HG03280 (cell line): ENCODE measurements around the gene PRKAA1.
"Not testable (repeated sequence)": the region's sequence is repeated elsewhere in the genome, so short reads cannot be mapped to it uniquely, and the experiment has no call there.

Experiments used
- ATAC-seq: cut with Tn5 transposase; IDR thresholded peaks from one replicate; pipeline ENCODE4 v1.9.1; 2021; ENCODE audit warnings: mild to moderate bottlenecking, moderate library complexity; ENCODE audit not compliant: unreplicated experiment

The PRKAA1 gene

DNA sequence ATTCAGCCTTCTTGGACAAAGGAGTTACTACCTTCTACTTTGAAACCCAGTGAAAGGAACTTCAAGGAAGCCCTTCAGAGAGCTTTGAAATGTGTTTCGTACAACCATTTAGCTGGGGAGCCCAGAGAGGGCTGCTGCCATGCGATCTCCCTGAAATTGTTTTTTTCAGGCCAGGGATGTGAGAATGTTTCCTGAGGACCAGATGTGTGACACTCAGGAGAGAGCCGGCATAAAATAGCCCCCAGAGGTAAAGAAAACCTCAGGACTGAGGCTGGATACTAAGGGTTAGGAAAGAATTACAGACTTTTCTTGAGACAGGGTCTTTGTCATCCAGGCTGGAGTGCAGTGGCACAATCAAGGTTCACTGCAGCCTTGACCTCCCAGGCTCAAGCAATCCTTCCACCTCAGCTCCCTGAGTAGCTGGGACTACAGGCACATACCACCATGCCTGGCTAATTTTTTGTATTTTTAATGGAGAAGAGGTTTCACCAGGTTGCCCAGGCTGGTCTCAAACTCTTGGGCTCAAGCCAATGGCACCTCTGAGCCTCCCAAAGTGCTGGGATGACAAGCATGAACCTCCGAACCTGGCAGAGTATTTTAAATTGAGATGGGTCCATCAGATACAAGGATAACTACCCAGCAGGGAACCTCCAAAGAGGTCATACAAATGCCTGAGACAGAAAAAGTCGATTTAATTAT lies 28.5 kb upstream of the PRKAA1 start:
- ATAC-seq, result no peak

DNA sequence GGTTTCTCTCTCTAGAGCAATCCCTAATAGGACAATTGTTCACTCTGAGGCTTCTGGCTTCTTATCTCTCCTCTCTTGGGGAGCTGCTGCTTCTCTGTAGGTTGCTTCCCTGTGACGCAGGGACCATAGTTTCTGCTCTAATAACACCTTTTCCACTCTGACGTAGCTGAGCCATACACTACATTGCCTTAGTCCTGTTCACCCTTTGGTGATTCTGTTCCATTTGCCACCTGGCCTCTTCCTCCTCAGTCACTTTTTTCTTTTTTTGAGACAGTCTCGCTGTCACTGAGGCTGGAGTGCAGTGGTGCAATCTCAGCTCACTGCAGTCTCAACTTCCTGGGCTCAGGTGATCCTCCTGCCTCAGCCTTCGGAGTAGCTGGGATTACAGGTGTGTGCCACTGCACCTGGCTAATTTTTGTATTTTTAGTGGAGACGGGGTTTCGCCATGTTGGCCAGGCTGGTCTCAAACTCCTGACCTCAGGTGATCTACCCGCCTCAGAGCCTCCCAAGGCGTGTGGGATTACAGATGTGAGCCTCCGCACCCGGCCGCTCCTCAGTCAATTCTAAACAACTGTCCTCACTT lies 27.4 kb upstream of the PRKAA1 start:
- ATAC-seq, result not testable (repeated sequence)

DNA sequence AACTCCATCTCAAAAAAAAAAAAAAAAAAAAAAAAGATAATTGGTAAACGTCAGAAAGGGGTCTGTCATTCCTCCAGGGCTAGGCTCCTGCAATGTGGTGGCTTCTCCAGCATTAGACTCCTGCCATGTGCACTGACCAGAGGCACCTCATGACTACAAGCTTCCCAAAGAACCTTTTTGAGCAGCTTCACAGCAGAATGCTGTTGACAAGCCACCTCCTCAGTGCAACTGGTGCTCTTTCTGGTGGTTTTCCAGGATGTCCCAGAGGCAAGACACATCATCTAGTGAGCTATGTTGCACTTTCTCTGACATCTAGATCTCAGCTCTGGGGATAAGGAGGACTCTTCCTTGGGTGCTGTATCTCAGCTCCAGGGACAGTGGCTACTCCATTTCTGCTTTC lies 25.3 kb upstream of the PRKAA1 start:
- no peak for ATAC-seq

DNA sequence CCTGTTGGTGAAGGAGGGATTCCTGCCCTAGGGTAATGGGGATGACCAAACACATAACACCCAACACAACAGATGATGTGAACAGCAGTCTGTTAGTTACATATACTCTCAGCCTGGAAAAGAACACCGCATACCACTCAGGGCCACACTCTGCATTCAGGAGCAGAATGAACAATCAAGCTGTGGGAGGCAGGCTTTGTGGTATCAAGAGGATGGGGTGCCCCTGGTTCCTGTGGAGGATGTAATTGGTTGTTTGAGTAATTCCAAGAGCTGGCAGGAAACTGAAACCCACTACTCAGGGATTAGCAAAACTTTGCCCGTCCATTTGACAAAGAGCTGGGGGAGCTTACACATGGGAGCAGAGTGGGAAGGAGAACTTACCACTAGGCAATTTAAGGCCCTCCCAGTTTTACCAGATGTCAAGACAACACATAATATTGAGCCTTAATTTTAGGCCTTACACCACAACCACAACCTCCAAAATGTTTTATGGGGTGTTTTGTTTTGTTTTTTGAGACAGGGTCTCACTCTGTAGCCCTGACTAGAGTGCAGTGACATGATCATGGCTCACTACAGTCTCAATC lies 15.6 kb upstream of the PRKAA1 start:
- ATAC-seq, result no peak

DNA sequence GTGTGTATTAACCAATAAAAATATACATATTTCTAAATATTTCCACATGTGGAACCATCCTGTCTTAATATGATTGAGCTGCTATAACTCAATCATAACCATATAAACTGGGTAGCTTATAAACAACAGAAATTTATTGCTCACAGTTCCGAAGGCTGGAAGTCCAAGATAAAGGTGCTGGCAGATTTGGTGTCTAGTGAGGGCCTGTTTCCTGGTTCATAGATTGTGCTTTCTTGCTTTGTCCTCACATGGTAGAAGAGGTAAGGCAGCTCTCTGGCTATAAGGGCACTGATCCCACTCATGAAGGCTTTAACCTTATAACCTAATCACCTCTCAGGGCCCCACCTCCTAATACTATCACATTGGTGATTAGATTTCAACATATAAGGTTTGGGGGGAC lies 14.0 kb upstream of the PRKAA1 start:
- ATAC-seq, result no peak

DNA sequence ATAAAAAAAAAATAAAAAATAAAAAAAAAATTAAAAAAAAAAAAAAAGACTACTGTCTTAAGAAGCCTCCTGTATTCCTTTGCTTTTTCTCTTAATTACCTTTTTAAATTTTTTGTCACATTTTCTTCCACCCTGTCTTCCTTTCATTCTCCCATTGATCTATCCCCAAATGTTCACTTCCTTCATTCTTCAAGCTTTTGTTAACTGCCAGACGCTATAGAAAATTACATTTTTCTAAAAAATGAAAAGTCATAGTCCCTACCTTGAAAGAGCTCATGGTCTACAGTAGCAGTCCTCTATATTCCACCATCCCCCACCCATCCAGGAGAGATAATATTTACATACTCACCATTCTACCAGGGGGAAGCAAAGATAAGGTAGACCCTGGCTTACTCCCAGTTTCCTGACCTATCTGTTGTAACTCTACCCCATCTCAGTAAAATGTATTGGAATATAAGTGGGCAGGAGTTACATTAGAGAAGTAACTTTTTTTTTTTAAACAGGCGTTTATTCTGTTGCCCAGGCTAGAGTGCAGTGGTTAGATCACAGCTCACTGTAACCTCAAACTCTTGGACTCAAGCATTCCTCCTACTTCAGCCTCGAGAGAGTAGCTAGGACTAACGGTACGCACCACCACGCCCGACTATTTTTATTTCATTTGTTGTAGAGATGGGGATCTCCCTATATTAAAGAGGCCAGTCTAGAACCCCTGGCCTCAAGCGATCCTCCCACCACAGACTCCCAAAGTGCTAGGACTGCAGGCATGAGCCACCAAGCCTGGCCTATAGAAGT lies 3.8 kb upstream of the PRKAA1 start:
- no peak for ATAC-seq

DNA sequence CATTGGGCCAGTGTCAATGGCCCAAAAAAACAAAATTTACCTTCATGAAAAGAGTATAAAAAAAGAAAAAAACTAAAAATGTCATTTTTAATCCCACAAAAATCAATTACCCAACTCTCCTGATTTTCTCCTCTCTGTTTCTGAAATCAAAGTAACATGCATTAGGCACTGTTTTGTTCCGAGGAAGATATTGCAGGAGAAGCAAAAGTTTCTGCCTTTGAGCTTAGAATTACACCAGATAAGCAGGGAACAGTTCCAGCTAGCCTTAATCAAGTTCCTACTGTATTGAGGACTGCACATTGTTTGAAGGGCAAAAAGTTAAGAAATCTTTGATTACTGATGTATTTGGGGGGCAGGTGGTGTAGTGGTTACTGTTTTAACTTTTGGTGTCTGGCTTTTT lies 1.1 kb upstream of the PRKAA1 start:
- no peak for ATAC-seq

DNA sequence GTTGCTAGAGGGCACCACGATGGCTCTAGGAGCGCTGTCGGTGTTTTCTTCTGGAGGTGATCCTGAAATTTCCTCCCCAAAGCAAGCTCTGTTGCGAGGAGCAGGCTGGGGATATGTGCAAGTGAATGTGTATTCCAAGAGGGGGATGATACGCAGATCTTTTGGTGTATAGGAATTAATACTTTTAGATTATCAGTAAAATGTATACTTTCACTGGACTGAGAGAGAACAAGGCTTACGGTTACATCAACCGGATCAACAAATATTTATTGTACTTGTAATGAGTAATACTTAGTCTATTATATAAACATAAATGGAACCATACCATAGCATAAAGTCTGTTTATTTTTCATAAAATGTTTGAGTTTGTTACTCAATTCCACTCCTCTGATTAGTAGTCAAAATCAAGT lies 632 bp upstream of the PRKAA1 start:
- ATAC-seq, result no peak

DNA sequence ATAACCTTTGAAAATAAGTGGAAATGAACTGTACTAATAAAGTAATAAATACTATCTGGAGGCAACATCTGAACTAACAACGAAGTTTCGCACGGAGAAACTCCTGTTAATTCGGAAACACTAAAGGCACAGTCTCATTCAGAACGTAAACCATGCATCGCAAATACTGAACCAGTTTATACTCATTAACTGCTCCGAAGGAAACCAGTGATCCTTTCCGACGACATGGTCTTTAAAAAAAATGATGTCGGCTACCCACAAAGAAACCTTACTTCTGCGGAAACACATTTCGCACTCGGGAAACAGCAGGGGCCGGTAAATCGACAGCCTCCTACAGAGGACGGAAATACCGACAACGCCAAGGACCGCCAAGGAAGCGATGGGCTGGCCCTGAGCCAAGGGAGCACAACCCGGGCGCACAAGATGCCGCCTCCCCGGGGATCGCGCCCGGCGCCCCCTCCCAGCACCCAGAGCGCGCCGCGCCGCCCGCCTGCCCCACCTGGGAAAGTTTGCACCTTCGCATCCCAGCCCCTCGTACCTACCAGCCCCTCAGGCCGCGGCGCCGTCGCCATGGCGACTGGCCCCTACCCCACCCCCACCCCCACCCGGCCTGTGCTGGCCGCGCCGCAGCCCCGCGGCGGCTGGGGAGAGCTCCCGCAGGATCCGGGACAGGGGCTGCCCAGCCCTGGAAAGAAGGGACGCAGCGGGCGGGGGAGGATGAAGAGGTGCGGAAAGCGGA lies 732 bp downstream of the PRKAA1 start:
- ATAC-seq, result peak; percentile 33

DNA sequence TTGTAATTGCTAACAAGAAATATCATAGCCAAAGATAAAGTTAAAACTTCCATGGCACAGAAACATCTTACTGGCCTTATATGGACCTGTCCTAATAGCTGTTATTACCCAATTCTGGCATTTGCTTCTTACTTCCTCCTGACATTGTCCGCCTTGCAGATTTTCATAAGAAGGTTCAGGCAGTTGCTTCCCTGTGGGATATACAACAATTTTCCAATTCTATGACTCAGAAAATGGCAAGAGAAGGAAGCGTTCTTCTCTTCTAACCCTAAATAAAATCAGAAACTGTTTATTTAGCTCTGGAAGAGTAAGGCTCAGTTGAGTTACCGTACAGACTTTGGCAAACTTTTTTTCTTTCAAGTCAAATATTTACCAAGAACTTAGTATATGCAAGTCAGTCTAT lies 1.7 kb downstream of the PRKAA1 start:
- no peak for ATAC-seq

DNA sequence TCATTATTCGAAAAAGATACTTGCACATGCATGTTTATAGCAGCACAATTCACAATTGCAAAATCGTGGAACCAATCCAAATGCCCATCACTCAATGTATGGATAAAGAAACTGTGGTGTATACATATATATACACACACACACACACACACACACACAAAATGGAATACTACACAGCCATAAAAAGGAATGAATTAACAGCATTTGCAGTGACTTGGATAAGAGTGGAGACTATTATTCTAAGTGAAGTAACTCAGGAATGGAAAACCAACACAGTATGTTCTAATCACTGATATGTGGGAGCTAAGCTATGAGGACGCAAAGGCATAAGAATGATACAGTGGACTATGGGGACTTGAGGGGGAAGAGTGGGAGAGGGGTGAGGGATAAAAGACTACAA lies 3.3 kb downstream of the PRKAA1 start:
- ATAC-seq, result not testable (repeated sequence)

DNA sequence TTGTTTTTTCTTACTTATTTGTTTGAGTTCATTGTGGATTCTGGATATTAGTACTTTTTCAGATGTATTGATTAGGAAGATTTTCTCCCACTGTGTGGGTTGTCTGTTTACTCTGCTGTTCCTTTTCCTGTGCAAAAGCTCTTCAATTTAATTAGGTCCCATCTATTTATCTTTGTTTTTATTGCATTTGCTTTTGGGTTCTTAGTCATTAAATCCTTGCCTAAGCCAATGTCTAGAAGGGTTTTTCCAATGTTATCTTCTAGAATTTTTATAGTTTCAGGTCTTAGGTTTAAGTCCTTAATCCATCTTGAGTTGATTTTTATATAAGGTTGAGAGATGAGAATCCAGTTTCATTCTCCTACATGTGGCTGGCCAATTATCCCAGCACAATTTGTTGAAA lies 3.8 kb downstream of the PRKAA1 start:
- ATAC-seq, result not testable (repeated sequence)

DNA sequence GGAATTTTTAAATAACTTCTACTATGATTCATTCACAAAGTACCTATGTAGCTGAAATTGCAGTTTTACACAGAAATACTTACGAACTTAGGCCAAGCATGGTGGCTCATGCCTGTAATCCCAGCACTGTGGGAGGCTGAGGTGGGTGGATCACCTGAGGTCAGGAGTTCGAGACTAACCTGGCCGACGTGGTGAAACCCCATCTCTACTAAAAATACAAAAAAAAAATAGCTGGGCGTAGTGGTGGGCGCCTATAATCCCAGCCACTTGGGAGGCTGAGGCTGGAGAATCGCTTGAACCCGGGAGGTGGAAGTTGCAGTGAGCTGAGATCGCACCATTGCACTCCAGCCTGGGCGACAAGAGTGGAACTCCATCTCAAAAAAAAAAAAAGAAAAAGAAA lies 5.5 kb downstream of the PRKAA1 start:
- not testable (repeated sequence) for ATAC-seq

DNA sequence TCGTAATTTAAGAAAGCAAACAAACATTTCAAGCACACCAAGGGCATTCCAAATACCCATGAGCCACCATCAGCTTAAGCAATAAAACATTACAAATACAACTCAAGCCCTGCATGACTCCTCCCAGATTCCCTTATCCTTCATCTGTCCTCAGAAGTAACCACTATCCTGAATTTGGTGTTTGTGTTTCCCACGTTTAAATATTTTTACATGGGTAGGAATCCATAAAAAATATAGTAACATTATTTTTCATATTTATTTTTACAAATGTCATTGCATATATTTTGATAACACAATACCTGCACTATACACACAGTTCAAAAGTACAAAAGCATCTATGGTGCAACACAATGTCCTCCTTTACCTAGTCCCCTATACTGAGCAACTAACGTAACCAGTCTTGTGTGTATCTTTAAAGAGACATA lies 6.4 kb downstream of the PRKAA1 start:
- ATAC-seq, result no peak

DNA sequence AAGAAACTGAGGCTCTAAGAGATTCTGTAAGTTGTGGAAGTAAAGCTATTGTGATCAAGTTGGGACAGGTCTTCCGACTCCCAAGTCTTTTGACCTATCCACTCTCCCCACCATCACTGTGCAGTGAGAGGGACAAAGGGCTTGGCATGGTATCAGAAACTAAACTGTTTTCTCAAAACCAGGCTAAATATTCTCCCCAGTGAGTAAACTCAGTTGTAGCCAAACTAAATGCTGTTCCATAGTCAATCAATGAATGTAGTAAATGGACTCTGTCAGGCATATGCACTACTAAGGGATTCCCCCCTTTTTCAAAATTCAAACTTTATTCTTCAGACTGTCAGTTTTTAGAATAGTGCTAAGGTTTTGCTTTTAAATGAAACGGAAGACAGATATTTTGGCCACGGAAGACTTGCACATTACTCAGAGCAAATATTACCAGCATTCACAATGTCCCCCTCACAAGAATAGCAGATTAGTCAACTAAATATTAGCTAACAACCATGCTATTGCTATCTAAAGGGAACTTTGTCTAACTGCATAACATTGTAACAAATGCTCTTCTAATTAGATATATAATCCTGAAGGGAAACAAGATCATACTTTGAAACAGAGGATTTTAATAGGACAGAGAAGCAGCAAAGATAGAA lies 7.1 kb downstream of the PRKAA1 start:
- no peak for ATAC-seq

DNA sequence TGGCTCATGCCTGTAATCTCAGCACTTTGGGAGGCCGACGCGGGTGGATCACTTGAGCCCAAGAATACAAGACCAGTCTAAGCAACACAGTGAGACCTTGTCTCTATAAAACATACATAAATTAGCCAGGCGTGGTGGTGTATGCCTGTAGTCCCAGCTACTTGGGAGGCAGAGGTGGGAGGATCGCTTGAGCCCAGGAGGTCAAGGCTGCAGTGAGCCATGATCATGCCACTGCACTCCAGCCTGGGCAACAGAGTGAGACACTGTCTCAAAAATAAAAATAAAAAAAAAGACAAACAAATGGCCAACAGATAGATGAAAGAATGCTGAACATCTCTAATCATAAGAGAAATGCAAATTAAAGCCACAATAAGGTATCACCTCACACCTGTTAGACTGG lies 9.2 kb downstream of the PRKAA1 start:
- ATAC-seq, result not testable (repeated sequence)

DNA sequence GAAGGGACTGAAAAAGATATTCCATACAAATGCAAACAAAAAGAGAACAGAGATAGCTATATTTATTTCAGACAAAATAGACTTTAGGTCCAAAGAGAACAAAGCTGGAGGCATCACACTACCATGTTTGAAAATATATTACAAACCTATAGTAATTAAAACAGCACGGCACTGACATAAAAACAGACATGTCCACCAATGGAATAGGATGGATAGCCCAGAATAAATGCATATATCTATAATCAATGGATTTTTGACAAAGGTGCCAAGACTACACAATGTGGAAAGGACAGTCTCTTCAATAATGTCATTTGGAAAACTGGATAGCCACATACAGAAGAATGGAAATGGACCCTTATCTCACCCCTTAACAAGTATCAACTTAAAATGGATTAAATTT lies 10.2 kb downstream of the PRKAA1 start:
- ATAC-seq, result no peak

DNA sequence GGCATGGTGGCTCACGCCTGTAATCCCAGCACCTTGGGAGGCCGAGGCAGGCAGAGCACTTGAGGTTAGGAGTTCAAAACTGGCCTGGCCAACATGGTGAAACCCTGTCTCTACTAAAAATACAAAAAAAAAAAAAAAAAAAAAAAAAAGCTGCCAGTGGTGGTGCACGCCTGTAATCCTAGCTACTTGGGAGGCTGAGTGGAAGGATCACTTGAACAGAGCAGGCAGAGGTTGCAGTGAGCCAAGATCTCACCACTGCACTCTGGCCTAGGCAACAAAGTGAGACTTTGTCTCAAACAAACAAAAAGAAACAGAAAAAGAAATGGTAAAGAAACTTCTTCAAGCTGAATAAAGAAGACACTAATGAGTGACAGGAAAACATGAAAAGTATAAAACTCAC lies 11.5 kb downstream of the PRKAA1 start:
- ATAC-seq, result not testable (repeated sequence)

DNA sequence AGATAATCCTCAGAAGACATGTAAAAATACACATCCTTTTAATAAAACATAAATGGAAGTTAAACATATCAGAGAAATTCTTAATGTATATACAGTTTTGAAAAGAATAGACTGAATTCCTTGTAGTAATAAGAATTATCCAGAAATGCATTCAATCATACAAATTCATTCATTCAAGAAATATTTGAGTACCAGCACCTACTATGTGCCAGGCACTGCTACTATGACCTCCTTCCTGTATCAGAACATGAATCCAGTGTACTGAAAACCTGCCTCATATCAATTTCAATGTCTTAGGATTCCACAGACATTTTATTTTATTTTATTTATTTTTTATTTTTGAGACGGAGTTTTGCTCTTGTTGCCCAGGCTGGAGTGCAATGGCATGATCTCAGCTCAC lies 13.3 kb downstream of the PRKAA1 start:
- ATAC-seq, result no peak

DNA sequence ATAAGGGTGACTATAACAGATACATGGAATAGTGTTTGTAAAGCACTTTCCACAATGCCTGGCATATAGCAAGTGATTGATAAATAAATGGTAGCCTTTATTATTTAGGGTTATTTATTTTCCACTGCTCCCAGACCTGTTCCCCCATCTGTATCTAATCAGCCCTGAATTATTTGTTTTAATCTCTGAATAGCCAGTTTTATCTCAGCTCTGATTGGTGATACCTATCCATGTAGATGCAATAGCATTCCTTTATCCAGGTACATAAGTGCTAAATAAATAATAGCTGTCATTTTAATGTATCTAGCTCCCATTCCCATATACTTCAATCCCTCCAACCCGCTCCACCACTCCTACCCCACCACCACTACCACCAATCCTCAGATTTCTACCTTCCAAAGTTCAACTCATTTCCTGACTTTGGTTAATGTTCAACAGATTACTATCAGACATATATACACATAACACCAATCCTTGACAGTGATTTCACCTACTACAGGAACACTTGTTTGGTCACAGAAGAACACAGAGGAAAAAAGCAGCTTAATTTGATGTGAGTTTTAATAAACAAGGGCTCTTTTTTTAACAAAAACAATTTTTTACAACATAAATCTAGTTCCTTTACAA lies 14.0 kb downstream of the PRKAA1 start:
- no peak for ATAC-seq
